Mucosa of stomach (tissue), 1 donor: ENCODE data around the gene TAS2R39.
"Not testable (repeated sequence)": the region's sequence is repeated elsewhere in the genome, so short reads cannot be mapped to it uniquely, and the experiment has no call there.

Experiments used
- H3K27me3 ChIP-seq: one replicate; pipeline ENCODE4 v1.7.0; 2013; ENCODE audit warnings: mild to moderate bottlenecking, low read length; ENCODE audit not compliant: control insufficient read depth, insufficient read depth
- H3K36me3 ChIP-seq: one replicate; pipeline ENCODE4 v1.7.0; 2013; ENCODE audit warnings: low read length; ENCODE audit not compliant: control insufficient read depth, insufficient read depth
- H3K4me1 ChIP-seq: one replicate; pipeline ENCODE4 v1.7.0; 2013; ENCODE audit warnings: mild to moderate bottlenecking, low read length; ENCODE audit not compliant: control insufficient read depth, insufficient read depth
- H3K4me3 ChIP-seq: one replicate; pipeline ENCODE4 v1.7.0; 2013; ENCODE audit warnings: low read length
- H3K9ac ChIP-seq: one replicate; pipeline ENCODE4 v1.7.0; 2013; ENCODE audit warnings: mild to moderate bottlenecking, low read length, moderate library complexity
- H3K9me3 ChIP-seq: one replicate; pipeline ENCODE4 v1.7.0; 2013; ENCODE audit warnings: mild to moderate bottlenecking, low read length, moderate library complexity; ENCODE audit not compliant: control insufficient read depth
- donor health status: Pancreatic carcinoma.

TAS2R39 gene

GRCh38 chr7:143188994-143189393 lies 5.8 kb downstream of the TAS2R39 start:
- no peak overlapping the region for H3K4me3 ChIP-seq
- H3K27me3 ChIP-seq, result no peaks in the 10 kb centered on the region
- no peaks in the 10 kb centered on the region for H3K36me3 ChIP-seq
- H3K9ac ChIP-seq, result no peak overlapping the region
- H3K9me3 ChIP-seq, result no peaks in the 10 kb centered on the region
- H3K4me1 ChIP-seq, result no peaks in the 10 kb centered on the region

GRCh38 chr7:143193880-143194279 lies 10.7 kb downstream of the TAS2R39 start:
- Histone ChIP-seq H3K36me3 (no peaks in the 10 kb centered on the region), H3K9me3 (no peaks in the 10 kb centered on the region), H3K27me3 (no peaks in the 10 kb centered on the region), H3K4me1 (no peaks in the 10 kb centered on the region), H3K9ac (no peak overlapping the region), H3K4me3 (no peak overlapping the region)

- H3K4me3 ChIP-seq, result no peak overlapping the region
- H3K27me3 ChIP-seq, result no peaks in the 10 kb centered on the region
- no peaks in the 10 kb centered on the region for H3K9me3 ChIP-seq
- H3K4me1 ChIP-seq, result no peaks in the 10 kb centered on the region
- H3K9ac ChIP-seq, result no peak overlapping the region
- H3K36me3 ChIP-seq, result no peaks in the 10 kb centered on the region
Measured at GRCh38 chr7:143199040-143199439, 15.8 kb downstream of the TAS2R39 start.

GRCh38 chr7:143202161-143202560 lies 18.9 kb downstream of the TAS2R39 start:
- no peaks in the 10 kb centered on the region for H3K9me3 ChIP-seq
- no peak overlapping the region for H3K9ac ChIP-seq
- no peaks in the 10 kb centered on the region for H3K36me3 ChIP-seq
- H3K4me1 ChIP-seq, result no peaks in the 10 kb centered on the region
- H3K4me3 ChIP-seq, result no peak overlapping the region
- H3K27me3 ChIP-seq, result no peaks in the 10 kb centered on the region

GRCh38 chr7:143203386-143203785 lies 20.2 kb downstream of the TAS2R39 start:
- Histone ChIP-seq H3K36me3 (no peaks in the 10 kb centered on the region), H3K4me1 (no peaks in the 10 kb centered on the region), H3K4me3 (no peak overlapping the region), H3K9ac (no peak overlapping the region), H3K27me3 (no peaks in the 10 kb centered on the region), H3K9me3 (no peaks in the 10 kb centered on the region)

- Histone ChIP-seq H3K4me3 (no peak overlapping the region), H3K9me3 (no peaks in the 10 kb centered on the region), H3K27me3 (peaks cover 7% of the 10 kb centered on the region), H3K4me1 (no peaks in the 10 kb centered on the region), H3K9ac (no peak overlapping the region), H3K36me3 (no peaks in the 10 kb centered on the region)
Measured at GRCh38 chr7:143205560-143206293, 22.5 kb downstream of the TAS2R39 start.

- no peak overlapping the region for H3K4me3 ChIP-seq
- peaks cover 7% of the 10 kb centered on the region for H3K27me3 ChIP-seq
- no peak overlapping the region for H3K9ac ChIP-seq
- H3K4me1 ChIP-seq, result no peaks in the 10 kb centered on the region
- no peaks in the 10 kb centered on the region for H3K9me3 ChIP-seq
- no peaks in the 10 kb centered on the region for H3K36me3 ChIP-seq
Measured at GRCh38 chr7:143210541-143210940, 27.3 kb downstream of the TAS2R39 start.

- not testable (repeated sequence) for H3K27me3 ChIP-seq, H3K4me1 ChIP-seq, H3K9ac ChIP-seq, H3K9me3 ChIP-seq, H3K36me3 ChIP-seq, H3K4me3 ChIP-seq
Measured at GRCh38 chr7:143213478-143213877, 30.3 kb downstream of the TAS2R39 start.

- H3K4me3 ChIP-seq, result no peak overlapping the region
- H3K36me3 ChIP-seq, result no peaks in the 10 kb centered on the region
- no peak overlapping the region for H3K9ac ChIP-seq
- H3K9me3 ChIP-seq, result no peaks in the 10 kb centered on the region
- H3K27me3 ChIP-seq, result no peaks in the 10 kb centered on the region
- H3K4me1 ChIP-seq, result no peaks in the 10 kb centered on the region
Measured at GRCh38 chr7:143214789-143215679, 31.8 kb downstream of the TAS2R39 start.

GRCh38 chr7:143216151-143216550 lies 32.9 kb downstream of the TAS2R39 start:
- Histone ChIP-seq H3K4me1 (no peaks in the 10 kb centered on the region), H3K4me3 (no peak overlapping the region), H3K9me3 (no peaks in the 10 kb centered on the region)

GRCh38 chr7:143216686-143217085 lies 33.5 kb downstream of the TAS2R39 start:
- Histone ChIP-seq H3K4me1 (no peaks in the 10 kb centered on the region), H3K4me3 (no peak overlapping the region), H3K9me3 (no peaks in the 10 kb centered on the region), H3K9ac (no peak overlapping the region), H3K36me3 (no peaks in the 10 kb centered on the region), H3K27me3 (no peaks in the 10 kb centered on the region)

More at GRCh38 chr7:143216151-143216550, 32.9 kb downstream of the TAS2R39 start:
- H3K27me3 ChIP-seq, result no peaks in the 10 kb centered on the region
- no peak overlapping the region for H3K9ac ChIP-seq
- no peaks in the 10 kb centered on the region for H3K36me3 ChIP-seq

- Histone ChIP-seq H3K4me1 (no peaks in the 10 kb centered on the region), H3K9me3 (no peaks in the 10 kb centered on the region), H3K27me3 (peaks cover 10% of the 10 kb centered on the region)
Measured at GRCh38 chr7:143217806-143218205, 34.6 kb downstream of the TAS2R39 start.

More at GRCh38 chr7:143217806-143218205, 34.6 kb downstream of the TAS2R39 start:
- no peak overlapping the region for H3K9ac ChIP-seq
- H3K36me3 ChIP-seq, result no peaks in the 10 kb centered on the region
- no peak overlapping the region for H3K4me3 ChIP-seq
